NCI-H1048 (cell line): ENCODE measurements around the gene NDUFB7.
"Not testable (repeated sequence)": the region's sequence is repeated elsewhere in the genome, so short reads cannot be mapped to it uniquely, and the experiment has no call there.

Experiments used
- DNase-seq: peaks from one replicate; lab custom pipeline; 2025; lab: John Stamatoyannopoulos, UW

Gene NDUFB7

DNA sequence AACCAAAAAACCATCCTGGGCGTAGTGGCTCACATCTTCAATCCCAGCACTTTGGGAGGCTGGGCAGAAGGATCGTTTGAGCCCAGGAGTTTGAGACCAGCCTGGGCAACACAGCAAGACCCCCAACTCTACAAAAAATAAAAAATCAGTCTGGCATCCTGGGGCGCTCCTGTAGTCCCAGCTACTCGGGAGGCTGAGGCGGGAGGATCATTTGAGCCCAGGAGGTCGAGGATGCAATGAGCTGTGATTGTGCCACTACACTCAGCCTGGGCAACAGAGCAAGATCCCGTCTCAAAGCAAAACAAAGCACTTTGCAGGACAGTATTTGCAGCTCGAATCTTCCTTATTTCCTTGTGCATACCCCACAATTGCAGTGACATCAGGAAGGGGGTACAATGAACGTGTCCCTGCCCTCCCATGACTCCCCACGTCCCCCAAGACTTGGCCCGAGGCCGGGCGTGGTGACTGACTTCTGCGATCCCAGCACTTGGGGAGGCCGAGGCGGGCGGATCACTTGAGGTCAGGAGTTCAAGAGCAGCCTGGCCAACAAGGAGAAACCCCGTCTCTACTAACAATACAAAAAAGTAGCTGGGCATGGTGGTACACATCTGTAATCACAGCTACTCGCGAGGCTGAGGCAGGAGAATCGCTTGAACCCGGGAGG is 870 bp downstream of the NDUFB7 start:
- no peak for DNase-seq

DNA sequence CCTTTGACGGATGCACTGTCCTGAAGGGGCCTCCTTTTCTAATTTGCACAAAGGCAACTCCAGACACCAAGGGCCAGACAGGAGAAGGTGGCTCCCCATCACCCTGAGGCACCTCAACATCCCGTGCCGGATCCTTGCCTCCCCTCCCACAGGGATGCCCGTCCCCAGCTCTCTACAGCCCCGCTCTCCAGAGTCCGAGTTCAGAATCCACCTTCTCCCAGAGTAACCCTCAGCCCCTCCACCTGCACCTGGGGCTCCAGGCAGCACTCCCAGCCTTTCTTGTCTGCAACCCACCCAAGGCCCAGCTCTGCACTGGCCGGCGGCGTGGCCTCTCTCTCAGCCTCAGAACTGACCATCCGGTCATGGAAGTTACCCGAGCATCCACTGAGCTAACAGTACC is 4.8 kb downstream of the NDUFB7 start:
- no peak for DNase-seq

DNA sequence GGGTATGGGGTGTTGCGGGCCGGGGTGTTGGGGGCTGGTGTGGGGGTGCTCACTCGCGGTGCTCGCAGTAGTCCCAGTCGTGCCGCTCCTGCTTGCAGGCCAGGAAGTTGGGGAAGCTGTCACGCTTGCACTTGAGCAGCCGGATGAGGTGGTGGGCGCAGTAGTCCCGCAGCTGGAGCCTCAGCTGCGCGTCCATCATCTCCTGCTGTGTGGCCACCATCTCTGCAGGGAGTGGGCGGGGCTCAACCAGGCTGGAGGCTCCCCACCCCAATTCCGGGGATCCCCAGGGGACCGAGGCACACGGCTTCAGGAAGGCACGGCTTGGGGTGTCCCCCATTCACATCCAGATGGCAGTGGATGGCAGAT is 5.2 kb downstream of the NDUFB7 start:
- no peak for DNase-seq

- no peak for DNase-seq
These were observed 5.8 kb downstream of the NDUFB7 start for GRCh38 chr19:14565765-14566711.

GRCh38 chr19:14565298-14565679 is 6.6 kb downstream of the NDUFB7 start:
- no peak for DNase-seq

GRCh38 chr19:14564652-14565297 is 7.1 kb downstream of the NDUFB7 start:
- DNase-seq, result not testable (repeated sequence)

DNA sequence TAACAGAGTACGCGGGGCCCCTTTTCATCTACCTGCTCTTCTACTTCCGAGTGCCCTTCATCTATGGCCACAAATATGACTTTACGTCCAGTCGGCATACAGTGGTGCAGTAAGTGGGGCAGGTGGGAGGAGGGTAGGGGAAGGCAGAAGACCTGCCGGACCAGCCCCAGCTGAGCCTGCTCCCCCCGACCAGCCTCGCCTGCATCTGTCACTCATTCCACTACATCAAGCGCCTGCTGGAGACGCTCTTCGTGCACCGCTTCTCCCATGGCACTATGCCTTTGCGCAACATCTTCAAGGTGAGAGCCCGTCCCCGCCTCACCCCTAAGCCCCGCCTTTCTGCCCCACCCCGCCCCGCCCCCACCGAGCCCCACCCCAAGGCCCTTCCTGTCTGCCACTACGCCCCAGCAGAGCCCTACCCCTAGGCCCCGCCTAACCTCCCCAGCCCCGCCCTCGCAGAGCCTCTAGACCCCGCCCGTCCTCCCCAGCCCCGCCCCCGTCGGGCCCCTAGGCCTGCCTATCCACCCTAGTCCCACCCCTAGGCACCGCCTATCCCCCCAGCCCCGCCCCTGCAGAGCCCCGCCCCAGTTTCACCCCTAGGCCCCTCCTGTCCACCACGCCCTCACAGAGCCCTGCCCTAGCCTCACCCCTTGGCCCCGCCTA is 7.7 kb downstream of the NDUFB7 start:
- DNase-seq, result peak; percentile 56

GRCh38 chr19:14563590-14563926 is 8.3 kb downstream of the NDUFB7 start:
- no peak for DNase-seq

DNA sequence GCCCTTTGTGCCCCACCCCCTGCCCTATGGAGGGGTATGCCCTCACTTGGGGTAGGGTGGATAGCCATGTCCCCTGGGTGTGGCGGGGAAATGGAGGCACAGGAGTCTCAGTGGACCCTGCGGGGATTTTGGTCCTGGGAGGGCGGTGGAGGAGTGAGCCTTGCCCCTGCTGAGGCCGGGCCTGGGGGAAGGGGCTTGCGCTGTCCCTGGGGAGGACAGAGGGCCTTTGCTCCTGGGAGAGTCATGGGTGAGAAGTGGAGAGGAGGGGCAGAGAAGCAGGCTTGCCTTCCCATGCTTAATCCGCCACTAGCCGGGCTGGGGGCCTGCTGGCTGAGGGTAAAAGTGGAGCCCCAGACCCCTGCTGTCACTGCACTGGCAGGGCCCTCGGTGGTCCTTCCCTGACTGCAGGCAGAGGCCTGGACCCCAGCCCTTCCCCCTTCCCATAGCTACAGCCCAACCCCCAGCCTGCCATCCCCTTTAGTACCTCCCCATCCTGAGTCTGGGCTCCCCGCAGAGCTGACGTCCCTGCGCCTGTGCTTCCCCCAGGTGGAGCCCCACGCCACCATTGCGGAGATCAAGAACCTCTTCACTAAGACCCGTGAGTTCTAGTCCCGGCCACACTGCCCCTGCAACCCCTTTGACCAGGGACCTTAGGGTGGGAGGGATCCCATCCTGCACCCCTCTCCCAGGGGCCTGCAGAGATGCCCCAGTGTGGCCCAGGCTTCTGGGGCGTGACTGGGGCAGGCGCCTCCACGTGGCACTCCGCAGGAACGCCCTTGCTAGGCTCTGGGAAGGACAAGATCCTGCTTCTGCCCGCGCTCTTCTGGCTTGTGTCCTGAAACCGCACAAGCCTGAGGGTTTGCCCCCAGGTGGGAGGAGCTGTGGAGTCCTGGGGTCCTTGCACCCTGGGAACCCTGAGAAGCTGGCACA is 8.9 kb downstream of the NDUFB7 start:
- no peak for DNase-seq

- no peak for DNase-seq
These were observed 10.0 kb downstream of the NDUFB7 start for GRCh38 chr19:14561847-14562351.

- no peak for DNase-seq
These were observed 10.6 kb downstream of the NDUFB7 start for GRCh38 chr19:14561249-14561648.

DNA sequence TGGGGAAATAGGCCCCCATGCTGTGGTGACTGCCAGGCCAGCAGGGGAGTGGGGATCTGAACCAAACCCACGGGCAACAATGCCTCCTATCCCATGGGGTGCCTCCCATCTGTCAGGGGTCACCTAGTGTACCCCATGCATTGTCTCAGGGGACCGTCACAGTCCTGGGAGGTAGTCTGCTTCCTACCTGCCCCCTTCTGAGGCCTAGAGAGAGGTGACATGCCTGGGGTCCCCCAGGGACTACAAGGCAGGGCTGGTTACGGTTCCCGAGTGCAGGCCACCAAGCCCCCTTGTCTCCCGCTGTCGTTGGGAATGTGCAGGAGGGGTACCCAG is 11.1 kb downstream of the NDUFB7 start:
- no peak for DNase-seq

GRCh38 chr19:14559916-14560775 is 11.7 kb downstream of the NDUFB7 start:
- no peak for DNase-seq

DNA sequence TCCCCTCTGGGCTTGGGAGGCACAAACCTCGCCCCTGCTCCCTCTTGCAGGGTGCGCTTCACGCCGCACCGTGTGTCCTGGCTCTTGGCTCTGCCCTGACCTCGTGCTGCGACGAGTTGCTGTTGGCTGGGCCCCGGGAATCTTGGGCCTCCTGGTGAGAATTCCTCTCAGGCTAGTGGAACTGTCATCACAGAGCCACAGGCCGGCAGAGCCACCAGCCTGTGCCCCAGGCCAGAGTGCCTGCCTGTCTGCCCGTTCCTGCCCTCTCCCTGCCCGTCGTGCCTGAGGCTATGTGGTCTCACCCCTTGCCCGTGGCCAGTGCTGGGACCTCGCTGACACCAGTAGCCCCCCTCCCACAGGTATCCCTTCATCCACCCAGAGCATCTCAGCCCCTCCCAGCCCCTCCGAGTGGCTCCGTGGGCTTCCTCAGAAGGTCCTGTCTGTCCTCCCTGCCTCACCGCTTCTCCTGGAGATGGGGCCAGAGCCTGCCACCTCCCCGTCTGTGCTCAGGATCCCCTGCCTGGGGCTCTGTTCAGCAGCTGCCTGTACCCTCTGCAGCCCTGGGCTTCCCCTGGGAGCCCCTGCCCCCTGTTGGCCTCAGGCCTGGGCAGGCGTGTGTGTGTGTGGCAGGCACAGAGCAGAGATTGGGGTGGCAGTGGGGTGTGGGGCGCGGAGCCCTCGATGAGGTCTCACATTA is 13.3 kb downstream of the NDUFB7 start:
- DNase-seq, result no peak

- peak; percentile 50 for DNase-seq
These were observed 15.1 kb downstream of the NDUFB7 start for GRCh38 chr19:14556662-14557188.

DNA sequence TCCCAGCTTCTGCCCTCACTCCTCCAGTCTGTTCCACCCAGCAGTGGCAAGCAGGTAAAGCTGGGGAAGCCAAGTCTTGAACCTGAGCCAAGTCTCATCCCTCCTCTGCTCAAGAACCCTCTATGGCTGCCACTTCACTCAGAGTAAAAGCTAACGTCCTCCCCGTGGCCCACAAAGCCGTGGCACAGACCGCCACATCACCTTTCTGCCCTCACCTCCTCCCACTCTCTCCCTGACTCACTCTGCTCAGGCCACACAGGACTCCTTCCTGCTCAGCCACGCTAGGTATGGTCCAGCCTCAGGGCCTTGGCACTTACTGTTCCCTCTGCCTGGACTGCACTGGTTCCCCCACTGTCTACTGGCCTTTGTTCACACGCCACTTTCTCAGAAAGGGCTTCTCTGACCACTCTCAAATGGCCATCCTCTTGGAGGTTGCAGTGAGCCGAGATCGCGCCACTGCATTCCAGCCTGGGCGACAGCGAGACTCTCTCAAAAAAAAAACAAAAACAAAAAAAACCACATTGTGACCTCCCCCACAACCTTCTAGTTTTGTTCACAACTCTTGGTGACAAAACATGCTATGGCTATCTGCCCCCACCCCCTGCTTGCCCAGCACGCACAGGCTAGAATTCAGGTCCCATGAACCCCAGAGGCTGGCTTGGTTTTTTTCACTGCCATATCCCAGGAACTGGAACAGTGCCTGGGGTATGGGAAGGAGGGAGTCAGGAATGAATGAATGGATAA is 15.8 kb downstream of the NDUFB7 start:
- DNase-seq, result no peak

- no peak for DNase-seq
These were observed 17.5 kb downstream of the NDUFB7 start for GRCh38 chr19:14554382-14554812.

GRCh38 chr19:14553939-14554243 is 18.0 kb downstream of the NDUFB7 start:
- no peak for DNase-seq
